ENCODE results near the gene VSX2. TPM values are rescaled to one million over a fixed set of nuclear protein-coding genes. Genes with fewer than 3 reads are reported as not detected.

Gene VSX2
- polyA plus RNA-seq, 4 donors = not detected

DNA sequence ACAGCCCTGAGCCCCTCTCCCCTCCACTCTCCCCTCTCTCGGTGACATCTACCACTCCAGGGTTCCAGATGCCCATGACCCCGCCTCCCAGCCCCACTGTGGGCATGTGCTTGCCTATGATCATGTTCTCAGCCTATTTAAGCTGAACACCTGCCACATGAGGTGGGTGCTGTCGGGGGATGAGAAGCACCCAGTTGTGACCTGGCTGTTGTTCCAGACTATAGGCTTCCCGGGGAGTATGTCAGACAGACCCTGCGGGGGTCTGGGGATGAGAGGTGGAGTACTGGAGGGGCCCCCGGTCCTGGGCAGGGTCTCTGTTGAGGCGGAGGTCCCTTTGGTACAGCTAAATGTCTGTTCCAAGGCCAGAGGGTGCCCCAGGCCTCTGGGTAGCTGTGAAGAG lies 6.0 kb downstream of the VSX2 start:
- H3K27me3 ChIP-seq (ENCODE audit: control insufficient read depth in 3 of 3, insufficient read depth in 3 of 3, low read length in 3 of 3) = peaks cover 4 to 93% (median 42%) of the 10 kb centered on the region in 3 donors
- no peaks in the 10 kb centered on the region for H3K36me3 ChIP-seq (ENCODE audit: control insufficient read depth in 3 of 3, insufficient read depth in 2 of 3, low read depth in 1 of 3, low read length in 3 of 3)
- DNase-seq (no peak), FAIRE-seq (no peak)
- H3K4me1 ChIP-seq (ENCODE audit: control insufficient read depth in 3 of 3, insufficient read depth in 2 of 3, low read depth in 1 of 3, low read length in 2 of 3) = peaks cover 0 to 11% (median 0%) of the 10 kb centered on the region in 3 donors
- H3K27ac ChIP-seq (ENCODE audit: low read depth in 1 of 3, low read length in 2 of 3) = no peak overlapping the region
- WGBS, 3 donors = 46 to 72% (median 60%) methylated on average over 7 of the region's 7 CpGs
- peaks cover 0 to 2% of the 10 kb centered on the region in 2 donors for H3K9me3 ChIP-seq (ENCODE audit: control insufficient read depth in 2 of 2, insufficient read depth in 1 of 2, low read depth in 1 of 2, low read length in 1 of 2)
- H3K4me3 ChIP-seq (ENCODE audit: low read depth in 1 of 3, low read length in 3 of 3) = no peak overlapping the region

DNA sequence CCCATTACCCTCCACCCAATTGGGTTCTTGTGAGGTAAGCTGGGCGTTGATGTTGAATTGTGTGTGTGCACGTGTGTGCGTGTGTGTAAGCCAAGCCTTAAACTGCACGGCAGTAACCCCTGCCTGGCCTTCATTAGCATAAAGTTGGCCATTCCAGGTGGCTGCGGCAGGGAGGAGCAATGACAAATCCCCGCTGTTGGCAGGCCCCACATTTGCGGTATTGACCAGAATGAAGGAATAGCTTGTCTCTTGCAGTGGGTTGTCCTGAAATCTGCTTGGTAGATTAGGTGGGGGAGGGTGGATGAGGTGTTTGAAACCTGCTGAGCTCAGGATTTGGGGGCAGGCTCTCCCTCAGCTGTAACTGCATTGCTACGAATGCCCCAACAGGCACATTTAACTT lies 7.3 kb downstream of the VSX2 start:
- H3K36me3 ChIP-seq (ENCODE audit: control insufficient read depth in 3 of 3, insufficient read depth in 2 of 3, low read depth in 1 of 3, low read length in 3 of 3) = no peaks in the 10 kb centered on the region
- H3K4me1 ChIP-seq (ENCODE audit: control insufficient read depth in 3 of 3, insufficient read depth in 2 of 3, low read depth in 1 of 3, low read length in 2 of 3) = no peaks in the 10 kb centered on the region
- FAIRE-seq = no peak
- H3K27ac ChIP-seq (ENCODE audit: low read depth in 1 of 3, low read length in 2 of 3) = no peak overlapping the region
- H3K9me3 ChIP-seq (ENCODE audit: control insufficient read depth in 2 of 2, insufficient read depth in 1 of 2, low read depth in 1 of 2, low read length in 1 of 2) = no peaks in the 10 kb centered on the region
- WGBS, 3 donors = 50 to 71% (median 64%) methylated on average over 8 of the region's 8 CpGs
- H3K27me3 ChIP-seq (ENCODE audit: control insufficient read depth in 3 of 3, insufficient read depth in 3 of 3, low read length in 3 of 3) = peaks cover 0 to 80% (median 33%) of the 10 kb centered on the region in 3 donors
- no peak for DNase-seq
- H3K4me3 ChIP-seq (ENCODE audit: low read depth in 1 of 3, low read length in 3 of 3) = no peak overlapping the region

DNA sequence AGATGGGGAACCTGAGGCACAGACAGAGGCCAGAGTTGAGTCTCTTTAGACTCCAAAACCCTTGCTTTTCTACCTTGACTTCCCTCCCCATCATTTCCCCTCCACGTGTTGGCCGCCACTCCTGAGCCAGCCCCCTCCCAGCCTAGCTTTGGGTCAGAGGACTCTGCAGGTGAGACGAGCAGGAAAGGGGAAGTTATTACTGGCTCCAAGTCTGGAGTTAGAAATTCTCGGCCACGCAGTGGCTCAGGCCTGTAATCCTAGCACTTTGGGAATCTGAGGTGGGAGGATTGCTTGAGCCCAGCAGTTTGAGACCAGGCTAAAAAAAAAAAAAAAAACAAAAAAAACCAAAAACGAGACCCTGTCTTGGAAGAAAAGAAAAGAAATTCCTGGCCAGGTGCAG lies 8.8 kb downstream of the VSX2 start:
- Histone ChIP-seq H3K27ac (ENCODE audit: low read depth in 1 of 3, low read length in 2 of 3) (no peak overlapping the region), H3K36me3 (ENCODE audit: control insufficient read depth in 3 of 3, insufficient read depth in 2 of 3, low read depth in 1 of 3, low read length in 3 of 3) (no peaks in the 10 kb centered on the region), H3K9me3 (ENCODE audit: control insufficient read depth in 2 of 2, insufficient read depth in 1 of 2, low read depth in 1 of 2, low read length in 1 of 2) (no peaks in the 10 kb centered on the region), H3K27me3 (ENCODE audit: control insufficient read depth in 3 of 3, insufficient read depth in 3 of 3, low read length in 3 of 3) (peaks cover 0 to 76% (median 29%) of the 10 kb centered on the region in 3 donors), H3K4me1 (ENCODE audit: control insufficient read depth in 3 of 3, insufficient read depth in 2 of 3, low read depth in 1 of 3, low read length in 2 of 3) (no peaks in the 10 kb centered on the region), H3K4me3 (ENCODE audit: low read depth in 1 of 3, low read length in 3 of 3) (no peak overlapping the region)
- no peak for DNase-seq
- FAIRE-seq = no peak
- 38 to 56% (median 50%) methylated on average over 6 of the region's 6 CpGs for WGBS, 3 donors

DNA sequence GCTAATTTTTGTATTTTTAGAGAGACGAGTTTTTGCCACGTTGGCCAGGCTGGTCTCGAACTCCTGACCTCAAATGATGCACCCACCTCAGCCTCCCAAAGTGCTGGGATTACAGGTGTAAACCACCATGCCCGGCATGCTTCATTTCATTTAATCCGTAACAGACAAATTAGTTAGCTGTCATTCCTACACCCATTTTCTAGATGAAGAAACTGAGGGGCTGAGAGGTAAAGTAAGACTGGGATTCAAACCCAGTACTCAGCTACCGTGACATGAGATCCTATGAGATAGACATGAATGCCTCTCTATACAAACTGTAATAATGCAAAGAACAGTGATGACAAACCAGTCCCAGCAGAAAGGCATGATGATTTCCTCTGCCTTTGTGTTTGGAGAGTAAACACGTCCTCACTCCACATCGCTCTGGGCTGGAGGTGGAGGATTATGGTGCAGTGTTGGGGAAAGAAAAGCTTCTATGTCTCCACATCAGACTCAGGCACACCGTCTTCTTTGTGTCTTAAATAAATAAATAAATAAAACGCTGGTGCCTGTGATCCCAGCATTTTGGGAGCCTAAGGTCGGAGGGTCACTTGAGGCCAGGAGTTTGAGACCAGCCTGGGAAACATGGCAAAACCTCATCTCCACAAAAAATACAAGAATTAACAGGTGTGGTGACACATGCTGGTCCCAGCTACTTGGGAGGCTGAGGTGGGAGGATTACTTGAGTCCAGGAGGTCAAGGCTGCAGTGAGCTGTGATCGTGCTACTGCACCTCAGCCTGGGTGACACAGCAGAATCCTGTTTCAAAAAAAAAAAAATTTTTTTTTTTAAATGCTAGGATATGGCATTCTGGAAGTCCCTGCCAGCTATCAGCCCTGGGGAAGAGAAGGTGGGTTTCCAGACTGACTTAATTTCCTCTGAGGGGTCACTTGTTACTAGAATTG lies 10.5 kb downstream of the VSX2 start:
- Histone ChIP-seq H3K4me3 (ENCODE audit: low read depth in 1 of 3, low read length in 3 of 3) (no peak overlapping the region), H3K9me3 (ENCODE audit: control insufficient read depth in 2 of 2, insufficient read depth in 1 of 2, low read depth in 1 of 2, low read length in 1 of 2) (no peaks in the 10 kb centered on the region), H3K36me3 (ENCODE audit: control insufficient read depth in 3 of 3, insufficient read depth in 2 of 3, low read depth in 1 of 3, low read length in 3 of 3) (no peaks in the 10 kb centered on the region), H3K4me1 (ENCODE audit: control insufficient read depth in 3 of 3, insufficient read depth in 2 of 3, low read depth in 1 of 3, low read length in 2 of 3) (no peaks in the 10 kb centered on the region), H3K27ac (ENCODE audit: low read depth in 1 of 3, low read length in 2 of 3) (no peak overlapping the region), H3K27me3 (ENCODE audit: control insufficient read depth in 3 of 3, insufficient read depth in 3 of 3, low read length in 3 of 3) (peaks cover 0 to 66% (median 19%) of the 10 kb centered on the region in 3 donors)
- FAIRE-seq (no peak), DNase-seq (no peak)
- WGBS, 3 donors = 58 to 70% (median 62%) methylated on average over 12 of the region's 12 CpGs

DNA sequence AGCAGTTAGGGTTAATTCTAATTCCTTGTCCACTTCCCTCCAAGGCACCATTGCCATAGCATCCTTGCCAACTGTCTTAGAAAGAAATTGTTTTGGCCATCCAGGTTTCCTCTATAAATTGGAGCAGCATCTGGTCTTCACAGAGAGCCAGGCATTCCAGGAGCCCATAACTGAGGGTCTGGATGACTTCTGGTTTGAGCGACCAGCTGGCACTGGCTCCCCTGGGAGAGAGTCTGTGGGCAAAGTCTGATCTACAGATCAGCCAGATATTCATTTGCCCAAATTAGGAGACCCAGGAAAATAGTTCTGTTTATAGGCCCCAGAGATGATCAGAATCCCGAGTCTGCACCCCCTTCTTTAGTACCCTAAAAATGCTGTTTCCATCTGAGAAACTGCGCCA lies 16.0 kb downstream of the VSX2 start:
- no peak for FAIRE-seq
- 63 to 72% (median 69%) methylated on average over 3 of the region's 3 CpGs for WGBS, 3 donors
- Histone ChIP-seq H3K27me3 (ENCODE audit: control insufficient read depth in 3 of 3, insufficient read depth in 3 of 3, low read length in 3 of 3) (peaks cover 0 to 43% (median 11%) of the 10 kb centered on the region in 3 donors), H3K4me1 (ENCODE audit: control insufficient read depth in 3 of 3, insufficient read depth in 2 of 3, low read depth in 1 of 3, low read length in 2 of 3) (peaks cover 0 to 14% (median 0%) of the 10 kb centered on the region in 3 donors), H3K36me3 (ENCODE audit: control insufficient read depth in 3 of 3, insufficient read depth in 2 of 3, low read depth in 1 of 3, low read length in 3 of 3) (no peaks in the 10 kb centered on the region), H3K27ac (ENCODE audit: low read depth in 1 of 3, low read length in 2 of 3) (no peak overlapping the region), H3K9me3 (ENCODE audit: control insufficient read depth in 2 of 2, insufficient read depth in 1 of 2, low read depth in 1 of 2, low read length in 1 of 2) (no peaks in the 10 kb centered on the region), H3K4me3 (ENCODE audit: low read depth in 1 of 3, low read length in 3 of 3) (no peak overlapping the region)
- no peak for DNase-seq

DNA sequence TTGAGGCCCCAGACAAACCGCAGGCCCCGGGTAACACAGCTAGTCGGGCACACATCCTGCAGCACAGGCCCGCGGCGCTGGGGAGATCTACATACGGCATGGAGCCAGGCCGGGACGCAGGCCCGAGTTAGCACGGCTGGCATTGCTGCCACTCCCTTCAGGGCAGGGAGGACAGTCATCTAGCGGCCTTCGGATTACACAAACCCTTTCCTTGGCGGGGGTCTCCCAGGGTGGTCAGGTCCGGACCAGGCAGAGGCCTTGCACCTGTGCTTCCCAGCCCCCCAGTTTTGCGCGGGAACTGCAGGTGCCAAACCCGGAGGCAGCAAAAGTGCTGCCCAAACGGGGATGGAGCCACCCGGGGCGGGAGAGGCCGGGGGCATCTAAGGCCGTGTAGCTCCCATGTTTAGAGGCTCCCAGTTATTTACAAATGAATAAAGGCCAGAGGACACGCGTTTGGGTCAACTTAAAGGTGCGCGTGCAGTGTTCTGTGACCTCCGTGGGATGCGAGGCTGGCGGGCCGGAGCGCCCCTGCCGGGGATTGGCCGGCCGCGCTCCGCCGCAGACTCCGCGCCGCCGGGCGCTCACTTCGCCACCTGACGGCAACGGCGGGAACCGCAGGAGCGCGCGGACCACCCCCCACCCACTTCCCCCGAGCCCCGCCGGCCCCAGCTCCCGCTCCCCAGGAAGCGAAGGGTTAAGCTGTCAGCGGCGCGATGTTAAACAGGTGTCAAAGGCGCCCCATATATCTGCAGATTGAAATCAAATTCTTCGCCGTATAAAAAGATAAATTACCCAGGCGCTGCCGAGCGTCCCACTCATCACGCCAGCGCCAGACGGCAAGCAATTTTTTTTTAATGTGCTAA lies 18.1 kb downstream of the VSX2 start:
- Histone ChIP-seq H3K36me3 (ENCODE audit: control insufficient read depth in 3 of 3, insufficient read depth in 2 of 3, low read depth in 1 of 3, low read length in 3 of 3) (no peaks in the 10 kb centered on the region), H3K27ac (ENCODE audit: low read depth in 1 of 3, low read length in 2 of 3) (no peak overlapping the region), H3K4me3 (ENCODE audit: low read depth in 1 of 3, low read length in 3 of 3) (peak overlapping the region in 2 of 3 donors; percentile 51 to 55), H3K9me3 (ENCODE audit: control insufficient read depth in 2 of 2, insufficient read depth in 1 of 2, low read depth in 1 of 2, low read length in 1 of 2) (no peaks in the 10 kb centered on the region), H3K27me3 (ENCODE audit: control insufficient read depth in 3 of 3, insufficient read depth in 3 of 3, low read length in 3 of 3) (peaks cover 0 to 38% (median 6%) of the 10 kb centered on the region in 3 donors), H3K4me1 (ENCODE audit: control insufficient read depth in 3 of 3, insufficient read depth in 2 of 3, low read depth in 1 of 3, low read length in 2 of 3) (peaks cover 0 to 14% (median 0%) of the 10 kb centered on the region in 3 donors)
- 1 to 4% (median 4%) methylated on average over 37 to 68 of the region's 68 CpGs for WGBS, 3 donors
- DNase-seq (peak; percentile 37 to 58), FAIRE-seq (no peak)

DNA sequence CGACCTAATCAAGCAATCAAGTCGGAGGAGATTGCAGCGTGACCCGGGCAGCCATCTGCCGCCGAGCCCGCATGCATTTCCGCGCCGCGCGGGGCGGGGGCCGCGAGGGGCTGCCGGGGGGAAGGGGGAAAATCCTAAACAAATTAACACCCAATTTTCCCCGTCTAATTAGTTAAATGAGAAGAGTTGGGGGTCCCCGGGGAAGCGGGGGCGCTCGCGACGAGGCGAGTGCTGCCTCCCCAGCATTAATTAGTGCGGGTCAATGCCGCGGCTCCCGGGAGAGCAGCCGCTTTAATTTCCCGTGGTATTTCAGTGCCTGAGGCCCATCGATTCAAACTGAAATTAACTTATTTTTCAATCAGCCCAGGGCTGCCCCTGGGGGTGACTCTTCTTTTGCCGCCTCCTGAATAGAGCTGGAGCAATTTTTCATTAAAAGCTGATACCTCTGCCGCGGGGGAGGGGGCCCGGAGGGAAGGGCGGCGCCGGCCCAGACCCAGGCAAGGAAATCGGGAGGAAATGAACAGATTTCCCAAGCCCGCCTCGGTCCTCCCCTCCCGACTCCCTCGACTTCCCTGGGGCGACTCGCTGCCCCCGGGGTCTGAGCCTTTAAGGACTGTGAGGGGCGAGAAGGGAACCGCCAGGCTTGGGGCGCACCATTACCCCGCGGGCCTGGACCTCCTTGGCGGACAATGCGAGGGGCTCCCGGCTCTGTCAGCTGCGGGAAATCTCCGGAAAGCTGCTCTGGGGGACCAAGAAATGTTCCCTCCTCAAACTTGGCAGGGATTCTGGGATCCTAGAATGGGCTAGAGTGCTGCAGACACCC lies 18.9 kb downstream of the VSX2 start:
- no peak overlapping the region for H3K27ac ChIP-seq (ENCODE audit: low read depth in 1 of 3, low read length in 2 of 3)

DNA sequence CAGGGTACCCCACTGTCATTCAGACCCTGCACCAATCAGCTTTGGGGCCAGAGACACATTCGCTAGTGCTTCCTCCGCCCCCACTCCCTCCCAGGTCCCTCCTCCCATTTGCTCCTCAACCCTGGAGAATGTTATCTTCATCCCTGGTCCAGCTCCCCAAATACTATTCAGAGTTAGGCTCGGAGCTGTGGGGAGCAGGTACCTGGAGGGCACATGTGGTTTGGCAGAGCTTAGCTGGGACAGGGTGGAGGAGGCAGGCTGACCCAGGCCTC lies 19.5 kb downstream of the VSX2 start:
- Histone ChIP-seq H3K27me3 (ENCODE audit: control insufficient read depth in 3 of 3, insufficient read depth in 3 of 3, low read length in 3 of 3) (peaks cover 0 to 26% (median 11%) of the 10 kb centered on the region in 3 donors), H3K9me3 (ENCODE audit: control insufficient read depth in 2 of 2, insufficient read depth in 1 of 2, low read depth in 1 of 2, low read length in 1 of 2) (no peaks in the 10 kb centered on the region), H3K4me1 (ENCODE audit: control insufficient read depth in 3 of 3, insufficient read depth in 2 of 3, low read depth in 1 of 3, low read length in 2 of 3) (peaks cover 0 to 14% (median 0%) of the 10 kb centered on the region in 3 donors), H3K36me3 (ENCODE audit: control insufficient read depth in 3 of 3, insufficient read depth in 2 of 3, low read depth in 1 of 3, low read length in 3 of 3) (no peaks in the 10 kb centered on the region), H3K27ac (ENCODE audit: low read depth in 1 of 3, low read length in 2 of 3) (no peak overlapping the region), H3K4me3 (ENCODE audit: low read depth in 1 of 3, low read length in 3 of 3) (peak overlapping the region in 1 of 3 donors; percentile 55)
- 48 to 62% (median 52%) methylated on average over 3 of the region's 3 CpGs for WGBS, 3 donors
- FAIRE-seq (no peak), DNase-seq (no peak)

More for the DNA sequence above, 18.9 kb downstream of the VSX2 start:
- 5 to 9% (median 7%) methylated on average over 56 of the region's 56 CpGs for WGBS, 3 donors
- Histone ChIP-seq H3K9me3 (ENCODE audit: control insufficient read depth in 2 of 2, insufficient read depth in 1 of 2, low read depth in 1 of 2, low read length in 1 of 2) (no peaks in the 10 kb centered on the region), H3K4me3 (ENCODE audit: low read depth in 1 of 3, low read length in 3 of 3) (peak overlapping the region in 2 of 3 donors; percentile 51 to 55), H3K36me3 (ENCODE audit: control insufficient read depth in 3 of 3, insufficient read depth in 2 of 3, low read depth in 1 of 3, low read length in 3 of 3) (no peaks in the 10 kb centered on the region), H3K27me3 (ENCODE audit: control insufficient read depth in 3 of 3, insufficient read depth in 3 of 3, low read length in 3 of 3) (peaks cover 0 to 31% (median 7%) of the 10 kb centered on the region in 3 donors), H3K4me1 (ENCODE audit: control insufficient read depth in 3 of 3, insufficient read depth in 2 of 3, low read depth in 1 of 3, low read length in 2 of 3) (peaks cover 0 to 14% (median 0%) of the 10 kb centered on the region in 3 donors)
- no peak for FAIRE-seq
- peak in 1 of 2 donors; percentile 31 for DNase-seq
